Peyer's patch (tissue), 4 donors: ENCODE data around the gene KRT80. TPM values are rescaled to one million over a fixed set of nuclear protein-coding genes. Genes with fewer than 3 reads are reported as not detected.

Experiments used
- DNase-seq, 3 donors: peaks; one replicate each; pipeline ENCODE4 v3.0.0-alpha.2; 2017 to 2019
- H3K27ac ChIP-seq, 4 donors: fragments of 200-600 bp; sonication (generic); one replicate each; pipeline ENCODE4 v1.5.1; 2016 to 2019
- H3K27me3 ChIP-seq, 2 donors: fragments of 200-600 bp; sonication (generic); one replicate each; pipeline ENCODE4 v1.5.1; 2019
- H3K36me3 ChIP-seq, 3 donors: fragments of 200-600 bp; sonication (generic); one replicate each; pipeline ENCODE4 v1.5.1; 2016 to 2019
- H3K4me1 ChIP-seq, 4 donors: fragments of 200-600 bp; sonication (generic); one replicate each; pipeline ENCODE4 v1.5.1; 2016 to 2019
- H3K4me3 ChIP-seq, 4 donors: fragments of 200-600 bp; sonication (generic); 1 replicate in 3 of 4; 2 replicates in 1 of 4; pipeline ENCODE4 v1.5.1; 2016 to 2019; ENCODE audit warnings: mild to moderate bottlenecking in 1 of 4
- H3K9me3 ChIP-seq, 4 donors: fragments of 200-600 bp; sonication (generic); one replicate each; pipeline ENCODE4 v1.5.1; 2016 to 2019; ENCODE audit warnings: mild to moderate bottlenecking in 1 of 4
- CTCF ChIP-seq, 6 experiments: fragments of 450-650 bp in 4 of 6; fragments of 200-600 bp in 2 of 6; sonication (generic) in 1 of 6; IDR thresholded peaks; one replicate each; pipeline ENCODE4 v1.5.1; 2017 to 2019; ENCODE audit warnings: antibody characterized with exemption in 6 of 6, mild to moderate bottlenecking in 3 of 6, moderate library complexity in 1 of 6
- POLR2A ChIP-seq, 2 donors: fragments of 450-650 bp; IDR thresholded peaks; one replicate each; pipeline ENCODE4 v1.5.1; 2017; ENCODE audit warnings: antibody characterized with exemption in 2 of 2, mild to moderate bottlenecking in 2 of 2, moderate library complexity in 2 of 2
- total RNA-seq, 4 donors: library from RNA; depleted of rRNA; stranded (reverse); fragments of >200 nt; gene quantifications; one replicate each; pipeline ENCODE4 v1.1.0, GENCODE V29; 2016

The KRT80 gene
- total RNA-seq, 4 donors from 2014 or later, result 0.13 to 0.38 TPM; not detected in 2

- no peak overlapping the region for H3K4me3 ChIP-seq
- H3K36me3 ChIP-seq, result no peaks in the 10 kb centered on the region
- no peaks in the 10 kb centered on the region for H3K27me3 ChIP-seq
- peaks cover 0 to 25% (median 3%) of the 10 kb centered on the region in 4 donors for H3K4me1 ChIP-seq
- H3K27ac ChIP-seq, result no peak overlapping the region
- DNase-seq, result no peak
- no peaks in the 10 kb centered on the region for H3K9me3 ChIP-seq
- TF ChIP-seq CTCF (IDR thresholded peaks at IDR 0.05) (no peak), POLR2A (IDR thresholded peaks at IDR 0.05) (no peak)
Observed at GRCh38 chr12:52195065-52195730, 3.4 kb upstream of the KRT80 start.

GRCh38 chr12:52193991-52194390 is 2.2 kb upstream of the KRT80 start:
- H3K4me3 ChIP-seq, result no peak overlapping the region
- no peaks in the 10 kb centered on the region for H3K36me3 ChIP-seq
- DNase-seq, result no peak
- no peaks in the 10 kb centered on the region for H3K27me3 ChIP-seq
- H3K27ac ChIP-seq, result no peak overlapping the region
- TF ChIP-seq POLR2A (IDR thresholded peaks at IDR 0.05) (no peak), CTCF (IDR thresholded peaks at IDR 0.05) (no peak)
- H3K4me1 ChIP-seq, result peaks cover 0 to 25% (median 3%) of the 10 kb centered on the region in 4 donors
- no peaks in the 10 kb centered on the region for H3K9me3 ChIP-seq

- H3K9me3 ChIP-seq, result no peaks in the 10 kb centered on the region
- no peaks in the 10 kb centered on the region for H3K27me3 ChIP-seq
- no peaks in the 10 kb centered on the region for H3K36me3 ChIP-seq
- H3K4me1 ChIP-seq, result peaks cover 0 to 25% (median 3%) of the 10 kb centered on the region in 4 donors
- no peak overlapping the region for H3K27ac ChIP-seq
- TF ChIP-seq CTCF (IDR thresholded peaks at IDR 0.05) (no peak), POLR2A (IDR thresholded peaks at IDR 0.05) (no peak)
- no peak for DNase-seq
- no peak overlapping the region for H3K4me3 ChIP-seq
Observed at GRCh38 chr12:52193532-52193931, 1.7 kb upstream of the KRT80 start.

- H3K4me3 ChIP-seq, result peak overlapping the region in 1 of 4 donors; percentile 20
- no peaks in the 10 kb centered on the region for H3K27me3 ChIP-seq
- no peaks in the 10 kb centered on the region for H3K36me3 ChIP-seq
- H3K4me1 ChIP-seq, result peaks cover 0 to 25% (median 3%) of the 10 kb centered on the region in 4 donors
- TF ChIP-seq CTCF (IDR thresholded peaks at IDR 0.05), result no peak
- TF ChIP-seq POLR2A (IDR thresholded peaks at IDR 0.05), result no peak
- no peak for DNase-seq
- peak overlapping the region in 2 of 4 donors; percentile 72 to 82 for H3K27ac ChIP-seq
- no peaks in the 10 kb centered on the region for H3K9me3 ChIP-seq
Observed at GRCh38 chr12:52190860-52191729, 719 bp downstream of the KRT80 start.

GRCh38 chr12:52189376-52190174 is 2.2 kb downstream of the KRT80 start:
- Histone ChIP-seq H3K4me1 (peaks cover 0 to 25% (median 3%) of the 10 kb centered on the region in 4 donors), H3K4me3 (no peak overlapping the region), H3K9me3 (no peaks in the 10 kb centered on the region), H3K27me3 (no peaks in the 10 kb centered on the region), H3K27ac (no peak overlapping the region), H3K36me3 (no peaks in the 10 kb centered on the region)
- no peak for DNase-seq
- TF ChIP-seq CTCF (IDR thresholded peaks at IDR 0.05), result no peak
- no peak for TF ChIP-seq POLR2A (IDR thresholded peaks at IDR 0.05)
